IPS-20b (cell line): ENCODE results near the gene LDAH.
"Not testable (repeated sequence)": the region's sequence is repeated elsewhere in the genome, so short reads cannot be mapped to it uniquely, and the experiment has no call there.

Experiments
- H3K27ac ChIP-seq: one replicate; pipeline ENCODE4 v1.5.1; 2013; ENCODE audit warnings: low read length
- H3K27me3 ChIP-seq: 2 replicates; pipeline ENCODE4 v1.6.1; 2013; ENCODE audit warnings: mild to moderate bottlenecking, low read length, inconsistent platforms; ENCODE audit not compliant: insufficient read depth
- H3K36me3 ChIP-seq: 2 replicates; pipeline ENCODE4 v1.6.1; 2013; ENCODE audit warnings: low read depth, mild to moderate bottlenecking, inconsistent platforms, low read length, moderate library complexity; ENCODE audit not compliant: insufficient read depth
- H3K4me1 ChIP-seq: 2 replicates; pipeline ENCODE4 v1.6.1; 2013; ENCODE audit warnings: mild to moderate bottlenecking, control low read depth, inconsistent platforms, low read length, moderate library complexity; ENCODE audit not compliant: insufficient read depth
- H3K4me3 ChIP-seq: 2 replicates; pipeline ENCODE4 v1.5.1; 2013; ENCODE audit warnings: mild to moderate bottlenecking, low read length, inconsistent platforms
- H3K9ac ChIP-seq: 2 replicates; pipeline ENCODE4 v1.6.1; 2013; ENCODE audit warnings: low read depth, mild to moderate bottlenecking, inconsistent platforms, low read length, moderate library complexity
- H3K9me3 ChIP-seq: 2 replicates; pipeline ENCODE4 v1.6.1; 2013; ENCODE audit warnings: mild to moderate bottlenecking, low read depth, low read length, inconsistent platforms; ENCODE audit not compliant: insufficient read depth

LDAH gene

DNA sequence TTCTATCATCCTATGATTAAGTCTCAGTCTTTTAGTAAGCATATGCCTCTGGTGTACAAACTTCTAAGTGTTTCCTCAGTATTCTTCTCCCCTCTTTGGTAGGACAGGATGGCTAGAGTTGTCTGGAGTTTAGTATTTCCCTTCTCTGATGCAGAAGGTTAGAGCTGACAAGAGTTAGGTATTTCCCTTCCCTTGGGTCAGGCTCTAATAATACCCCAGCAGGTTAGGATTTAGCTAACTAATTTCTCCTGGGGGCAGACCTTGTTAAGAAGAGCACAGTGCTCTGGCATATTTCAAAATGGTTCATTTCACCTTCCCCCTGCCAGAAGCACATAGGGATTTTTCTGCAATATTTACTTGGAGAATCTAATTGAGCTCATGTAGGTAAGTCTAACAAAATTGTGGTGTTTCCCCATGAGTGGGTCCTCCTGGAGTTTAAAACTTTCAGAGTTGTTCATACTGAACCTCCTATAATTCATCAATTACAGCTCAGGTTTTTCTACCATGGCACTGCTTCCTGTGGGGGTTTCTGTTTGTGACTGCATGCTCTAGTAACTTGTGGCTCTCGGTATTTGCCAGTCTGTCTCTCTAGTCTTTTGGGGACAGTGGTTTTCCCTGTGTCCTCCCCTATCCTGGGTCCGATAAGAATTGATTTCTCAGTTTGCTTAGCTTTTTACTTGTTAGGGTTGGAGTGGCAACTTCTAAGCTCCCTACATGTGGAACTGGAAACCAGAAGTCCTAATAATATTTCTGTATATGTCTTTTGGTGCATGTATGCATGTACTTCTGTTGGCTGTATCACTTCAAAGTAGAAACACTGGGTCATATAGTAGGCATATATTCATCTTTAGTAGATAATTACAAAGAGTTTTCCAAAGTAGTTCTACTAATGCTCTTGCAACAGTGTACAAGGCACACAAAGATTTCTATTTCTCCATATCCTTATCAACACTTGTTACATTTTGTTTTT lies 78.2 kb downstream of the LDAH start:
- H3K4me3 ChIP-seq: no peak overlapping the region
- H3K4me1 ChIP-seq: no peaks in the 10 kb centered on the region
- H3K9ac ChIP-seq: no peak overlapping the region
- no peak overlapping the region for H3K27ac ChIP-seq
- no peaks in the 10 kb centered on the region for H3K36me3 ChIP-seq
- no peaks in the 10 kb centered on the region for H3K9me3 ChIP-seq
- H3K27me3 ChIP-seq: no peaks in the 10 kb centered on the region

DNA sequence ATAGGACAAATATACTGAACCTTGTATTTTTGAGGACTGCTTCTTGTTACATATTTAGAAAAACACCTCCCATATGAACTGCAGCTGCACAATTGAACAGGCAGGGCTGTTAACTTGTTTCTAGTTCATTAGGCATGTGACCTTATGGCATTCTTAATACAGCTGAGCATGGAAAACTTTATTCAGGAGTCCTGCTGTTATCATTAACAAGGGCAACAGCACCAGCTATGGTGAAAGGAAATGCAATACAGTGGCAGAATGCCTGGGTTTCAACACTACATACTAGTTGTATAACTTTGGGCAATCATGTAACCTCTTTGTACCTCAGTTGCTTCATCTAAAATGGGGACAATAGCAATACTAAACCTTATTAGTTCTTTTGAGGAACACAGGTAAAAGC lies 84.1 kb downstream of the LDAH start:
- Histone ChIP-seq H3K9ac (no peak overlapping the region), H3K27me3 (no peaks in the 10 kb centered on the region), H3K4me1 (no peaks in the 10 kb centered on the region), H3K4me3 (no peak overlapping the region), H3K27ac (no peak overlapping the region), H3K36me3 (no peaks in the 10 kb centered on the region), H3K9me3 (no peaks in the 10 kb centered on the region)

DNA sequence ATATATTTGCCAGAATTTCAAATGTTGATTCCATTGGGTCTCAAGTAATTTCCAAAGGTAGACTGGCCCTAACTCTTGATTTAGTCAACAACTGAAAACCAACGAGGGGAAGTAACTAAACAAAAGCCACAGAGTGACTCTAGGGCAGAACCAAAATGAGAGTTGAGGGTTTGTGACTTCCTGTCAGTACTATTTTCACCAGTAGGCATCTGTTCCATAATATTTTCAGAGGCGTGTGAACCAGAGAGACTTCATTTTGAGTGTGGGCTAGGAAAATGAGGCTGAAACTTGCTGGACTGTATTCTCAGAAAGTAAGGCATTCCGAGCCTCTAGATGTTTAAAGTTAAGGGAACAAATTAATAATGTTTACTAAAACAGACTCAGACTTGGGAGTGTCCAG lies 85.4 kb downstream of the LDAH start:
- Histone ChIP-seq H3K4me3 (no peak overlapping the region), H3K36me3 (no peaks in the 10 kb centered on the region), H3K27ac (no peak overlapping the region), H3K4me1 (no peaks in the 10 kb centered on the region), H3K9ac (no peak overlapping the region), H3K27me3 (no peaks in the 10 kb centered on the region), H3K9me3 (no peaks in the 10 kb centered on the region)

DNA sequence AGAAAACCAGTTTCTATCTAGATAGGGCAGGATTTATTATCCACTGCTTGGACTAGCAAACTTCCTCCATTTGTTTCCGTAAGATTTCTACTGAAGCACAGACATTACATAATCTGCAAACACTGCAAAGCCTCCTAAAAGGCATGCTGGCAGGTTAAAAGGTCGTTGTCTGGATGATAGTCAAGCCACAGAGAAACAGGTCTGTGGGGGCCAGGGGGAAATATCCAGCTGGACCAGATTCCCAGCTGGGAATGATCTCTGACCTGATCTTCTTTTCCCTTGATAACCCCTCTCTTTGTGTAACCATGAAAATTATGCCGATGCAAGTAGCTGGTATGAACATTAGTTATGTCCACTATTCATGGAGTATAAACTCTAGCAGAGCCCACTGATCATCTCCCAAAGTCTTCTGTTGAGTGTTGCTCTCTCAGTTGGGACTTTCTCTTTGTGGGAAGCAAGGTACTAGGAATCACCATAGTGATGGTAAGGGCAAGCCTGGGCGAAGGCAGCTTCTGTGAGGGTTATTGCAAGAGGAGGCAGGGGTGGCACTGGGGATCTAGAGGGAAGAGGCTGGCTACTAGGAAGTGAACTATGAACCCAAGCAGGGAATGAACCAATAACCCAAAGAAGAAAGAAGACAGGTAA lies 94.7 kb downstream of the LDAH start:
- H3K4me1 ChIP-seq: no peaks in the 10 kb centered on the region
- H3K27me3 ChIP-seq: no peaks in the 10 kb centered on the region
- no peak overlapping the region for H3K4me3 ChIP-seq
- no peak overlapping the region for H3K9ac ChIP-seq
- no peaks in the 10 kb centered on the region for H3K9me3 ChIP-seq
- H3K27ac ChIP-seq: no peak overlapping the region
- H3K36me3 ChIP-seq: no peaks in the 10 kb centered on the region

DNA sequence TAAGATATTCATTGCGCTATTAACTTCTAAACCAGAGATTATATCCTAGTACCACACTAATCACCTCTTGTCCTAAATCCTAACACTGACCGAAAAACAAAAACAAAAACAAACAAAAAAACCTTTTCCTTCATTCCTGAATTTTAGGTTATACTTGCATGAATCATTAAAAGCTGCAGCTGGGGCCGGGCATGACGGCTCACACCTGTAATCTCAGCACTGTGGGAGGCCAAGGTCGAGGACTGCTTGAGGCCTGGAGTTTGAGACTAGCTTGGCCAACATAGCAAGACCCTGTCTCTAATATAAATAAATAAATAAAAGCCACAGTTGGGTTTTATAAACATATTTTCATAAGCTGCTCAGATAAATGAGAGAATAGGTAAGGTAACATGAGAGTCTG lies 96.0 kb downstream of the LDAH start:
- no peaks in the 10 kb centered on the region for H3K9me3 ChIP-seq
- H3K9ac ChIP-seq: no peak overlapping the region
- no peaks in the 10 kb centered on the region for H3K4me1 ChIP-seq
- H3K27ac ChIP-seq: no peak overlapping the region
- no peaks in the 10 kb centered on the region for H3K36me3 ChIP-seq
- no peaks in the 10 kb centered on the region for H3K27me3 ChIP-seq
- H3K4me3 ChIP-seq: no peak overlapping the region

DNA sequence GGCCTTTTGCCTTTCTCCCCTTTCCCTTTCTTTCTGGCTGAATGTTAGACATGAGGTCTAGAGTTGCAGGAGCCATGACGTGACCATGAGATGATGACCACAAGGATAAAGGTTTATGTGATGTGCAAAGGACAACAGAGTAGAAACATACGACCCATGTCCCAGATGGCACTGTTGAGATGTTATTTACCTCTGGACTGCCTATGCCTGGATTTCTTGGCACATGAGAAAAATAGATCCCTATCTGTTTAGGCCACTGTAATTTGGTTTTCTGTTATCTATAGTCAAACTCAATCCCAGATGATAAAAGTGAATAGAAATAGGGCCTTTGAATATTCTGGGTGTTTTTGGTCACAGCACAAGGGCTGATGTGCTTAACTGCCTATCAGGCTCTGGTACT lies 97.1 kb downstream of the LDAH start:
- no peak overlapping the region for H3K27ac ChIP-seq
- no peaks in the 10 kb centered on the region for H3K27me3 ChIP-seq
- H3K9ac ChIP-seq: no peak overlapping the region
- no peak overlapping the region for H3K4me3 ChIP-seq
- no peaks in the 10 kb centered on the region for H3K4me1 ChIP-seq
- H3K36me3 ChIP-seq: no peaks in the 10 kb centered on the region
- H3K9me3 ChIP-seq: no peaks in the 10 kb centered on the region

DNA sequence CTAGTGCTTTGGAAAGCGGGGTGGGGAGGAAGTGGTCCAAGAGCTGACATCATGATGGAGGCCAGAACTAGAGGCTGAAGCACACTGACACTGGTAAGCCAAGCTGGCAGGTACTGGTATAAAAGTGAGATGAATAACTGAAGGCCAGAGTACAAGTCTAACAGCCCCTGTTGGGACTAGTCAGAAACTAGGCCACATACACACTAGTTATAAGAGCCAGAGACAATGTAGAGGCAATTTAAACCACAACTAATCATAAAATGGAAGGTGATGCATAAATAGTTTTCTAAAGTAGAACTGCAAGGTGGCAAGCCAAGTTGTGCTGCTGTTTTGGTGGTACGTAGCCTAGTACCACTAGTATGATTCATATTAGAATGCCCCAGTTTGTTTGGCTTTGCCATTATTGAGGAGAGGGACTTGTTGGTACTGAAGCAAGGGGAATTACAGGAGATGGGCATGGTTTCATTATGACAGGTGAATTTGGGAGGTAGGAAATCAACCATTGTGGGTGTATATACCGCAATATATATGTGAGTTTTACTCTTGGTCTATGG lies 98.3 kb downstream of the LDAH start:
- Histone ChIP-seq H3K36me3 (no peaks in the 10 kb centered on the region), H3K9me3 (no peaks in the 10 kb centered on the region), H3K27me3 (no peaks in the 10 kb centered on the region), H3K9ac (no peak overlapping the region), H3K4me3 (no peak overlapping the region), H3K27ac (no peak overlapping the region), H3K4me1 (no peaks in the 10 kb centered on the region)

DNA sequence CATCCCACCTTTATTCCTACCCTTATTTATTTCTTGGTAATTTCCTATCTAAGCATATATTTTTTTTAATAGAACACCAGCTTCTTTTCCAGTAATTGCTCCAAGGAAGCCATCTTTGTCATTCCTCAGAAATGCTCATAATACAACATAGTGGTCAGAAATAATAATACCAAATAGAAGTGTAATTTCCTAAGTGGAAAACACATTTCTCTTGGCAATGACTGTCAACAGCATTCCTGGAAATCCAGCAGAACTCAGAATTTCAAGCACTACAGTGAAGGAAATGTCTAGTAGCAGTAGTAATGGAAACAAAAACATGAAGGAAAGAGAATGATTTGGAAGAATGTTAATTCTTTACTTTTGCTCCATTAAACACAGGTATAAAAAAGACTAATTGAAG lies 99.4 kb downstream of the LDAH start:
- no peaks in the 10 kb centered on the region for H3K27me3 ChIP-seq
- no peaks in the 10 kb centered on the region for H3K9me3 ChIP-seq
- no peak overlapping the region for H3K9ac ChIP-seq
- no peak overlapping the region for H3K4me3 ChIP-seq
- no peaks in the 10 kb centered on the region for H3K36me3 ChIP-seq
- H3K4me1 ChIP-seq: no peaks in the 10 kb centered on the region
- no peak overlapping the region for H3K27ac ChIP-seq

DNA sequence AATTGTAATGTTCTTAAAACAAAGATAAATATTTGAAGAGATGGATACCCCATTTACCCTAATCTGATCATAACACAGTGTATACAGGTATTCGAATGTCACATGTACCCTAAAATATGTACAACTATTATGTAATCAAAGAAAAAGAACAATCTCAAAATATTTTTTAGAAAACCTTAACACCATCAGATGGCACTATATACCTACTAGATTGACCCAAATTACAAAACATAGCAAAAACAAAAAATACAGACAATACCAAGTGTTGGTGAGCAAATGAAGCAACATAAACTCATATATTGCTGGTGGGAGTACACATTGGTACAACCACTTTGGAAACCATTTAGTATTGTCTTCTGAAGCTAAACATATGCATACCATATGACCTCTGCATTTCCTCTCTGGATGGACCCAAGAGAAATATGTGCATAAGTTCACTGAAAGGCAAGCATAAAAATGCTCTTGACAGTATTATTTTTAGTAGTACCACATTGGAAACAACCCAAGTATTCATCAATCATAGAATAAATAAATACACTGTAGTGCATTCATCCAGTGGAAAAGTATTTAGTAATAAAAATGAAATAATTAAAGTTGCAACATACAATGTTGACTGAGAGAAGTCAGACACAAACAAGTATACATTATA lies 100.2 kb downstream of the LDAH start:
- Histone ChIP-seq H3K27me3 (no peaks in the 10 kb centered on the region), H3K9me3 (no peaks in the 10 kb centered on the region)

DNA sequence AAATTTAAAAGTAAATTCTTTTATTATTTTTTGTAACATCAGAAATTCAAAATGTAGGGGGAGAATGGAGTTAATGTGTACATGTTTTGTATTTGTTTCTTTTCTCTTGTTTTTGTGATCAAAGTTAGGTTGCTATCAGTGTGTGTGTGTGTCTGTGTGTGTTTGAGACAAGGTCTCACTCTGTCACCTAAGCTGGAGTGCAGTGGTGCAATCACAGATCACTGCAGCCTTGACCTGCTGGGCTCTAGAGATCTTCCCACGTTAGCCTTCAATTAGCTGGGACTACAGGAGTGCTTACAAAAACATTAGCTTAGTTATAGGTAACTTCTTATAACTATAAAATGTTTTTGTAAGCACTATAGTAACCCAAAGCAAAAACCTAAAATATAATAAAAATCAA lies 105.3 kb downstream of the LDAH start:
- no peak overlapping the region for H3K9ac ChIP-seq
- no peaks in the 10 kb centered on the region for H3K36me3 ChIP-seq
- no peak overlapping the region for H3K27ac ChIP-seq
- no peak overlapping the region for H3K4me3 ChIP-seq
- H3K9me3 ChIP-seq: no peaks in the 10 kb centered on the region
- H3K4me1 ChIP-seq: no peaks in the 10 kb centered on the region
- no peaks in the 10 kb centered on the region for H3K27me3 ChIP-seq

More for the DNA sequence above, 100.2 kb downstream of the LDAH start:
- Histone ChIP-seq H3K36me3 (no peaks in the 10 kb centered on the region), H3K4me1 (no peaks in the 10 kb centered on the region), H3K9ac (no peak overlapping the region), H3K4me3 (no peak overlapping the region), H3K27ac (no peak overlapping the region)

DNA sequence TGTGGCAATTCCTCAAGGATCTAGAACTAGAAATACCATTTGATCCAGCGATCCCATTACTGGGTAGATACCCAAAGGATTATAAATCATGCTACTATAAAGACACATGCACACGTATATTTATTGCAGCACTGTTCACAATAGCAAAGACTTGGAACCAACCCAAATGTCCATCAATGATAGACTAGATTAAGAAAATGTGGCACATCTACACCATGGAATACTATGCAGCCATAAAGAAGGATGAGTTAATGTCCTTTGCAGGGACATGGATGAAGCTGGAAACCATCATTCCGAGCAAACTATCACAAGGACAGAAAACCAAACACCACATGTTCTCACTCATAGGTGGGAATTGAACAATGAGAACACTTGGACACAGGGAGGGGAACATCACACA lies 106.7 kb downstream of the LDAH start:
- H3K9me3 ChIP-seq, H3K9ac ChIP-seq, H3K27ac ChIP-seq, H3K4me3 ChIP-seq, H3K27me3 ChIP-seq, H3K36me3 ChIP-seq, H3K4me1 ChIP-seq: not testable (repeated sequence)
